Cardiac fibroblast (primary cell): ENCODE results near the gene BZW1.

Experiments used
- DNase-seq, 2 donors: peaks; one replicate each; pipeline versions ENCODE4 v3.0.0 to v3.0.0-alpha.2; 2010; ENCODE audit warnings: low read depth in 2 of 2
- H3K4me3 ChIP-seq, 2 donors: replicated peaks in 1 of 2; 1 replicate in 1 of 2; 2 replicates in 1 of 2; pipeline ENCODE4 v1.5.1; 2011; ENCODE audit warnings: low read depth in 2 of 2, low read length in 2 of 2, mild to moderate bottlenecking in 2 of 2, moderate library complexity in 1 of 2
- TF ChIP-seq, protein P1 (sequence below): IDR thresholded peaks from one replicate; pipeline ENCODE4 v1.5.1; 2011; ENCODE audit warnings: low read depth, mild to moderate bottlenecking, low read length, inconsistent platforms

The BZW1 gene

GRCh38 chr2:200845669-200846325 lies 34.1 kb downstream of the BZW1 start:
- no peak for DNase-seq
- no peak overlapping the region for H3K4me3 ChIP-seq
- TF ChIP-seq, protein P1, sequence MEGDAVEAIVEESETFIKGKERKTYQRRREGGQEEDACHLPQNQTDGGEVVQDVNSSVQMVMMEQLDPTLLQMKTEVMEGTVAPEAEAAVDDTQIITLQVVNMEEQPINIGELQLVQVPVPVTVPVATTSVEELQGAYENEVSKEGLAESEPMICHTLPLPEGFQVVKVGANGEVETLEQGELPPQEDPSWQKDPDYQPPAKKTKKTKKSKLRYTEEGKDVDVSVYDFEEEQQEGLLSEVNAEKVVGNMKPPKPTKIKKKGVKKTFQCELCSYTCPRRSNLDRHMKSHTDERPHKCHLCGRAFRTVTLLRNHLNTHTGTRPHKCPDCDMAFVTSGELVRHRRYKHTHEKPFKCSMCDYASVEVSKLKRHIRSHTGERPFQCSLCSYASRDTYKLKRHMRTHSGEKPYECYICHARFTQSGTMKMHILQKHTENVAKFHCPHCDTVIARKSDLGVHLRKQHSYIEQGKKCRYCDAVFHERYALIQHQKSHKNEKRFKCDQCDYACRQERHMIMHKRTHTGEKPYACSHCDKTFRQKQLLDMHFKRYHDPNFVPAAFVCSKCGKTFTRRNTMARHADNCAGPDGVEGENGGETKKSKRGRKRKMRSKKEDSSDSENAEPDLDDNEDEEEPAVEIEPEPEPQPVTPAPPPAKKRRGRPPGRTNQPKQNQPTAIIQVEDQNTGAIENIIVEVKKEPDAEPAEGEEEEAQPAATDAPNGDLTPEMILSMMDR = no peak

DNA sequence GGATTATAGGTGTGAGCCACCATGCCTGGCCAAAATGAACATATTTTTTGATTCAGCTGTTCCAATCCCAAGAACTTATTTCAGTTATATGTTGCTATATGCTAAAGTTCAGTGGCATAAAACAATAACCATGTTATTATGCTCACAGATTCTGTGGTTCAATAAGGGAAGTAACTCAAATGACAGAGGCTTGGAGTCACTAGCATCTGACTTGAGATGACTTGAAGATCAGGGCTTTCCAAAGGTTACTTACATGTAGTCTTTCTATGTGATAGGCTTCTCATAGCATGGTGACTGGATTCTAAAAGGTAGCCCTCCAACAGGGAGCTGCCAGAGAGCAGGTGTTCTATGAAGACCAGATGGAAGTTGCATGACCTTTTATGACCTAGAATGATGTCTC lies 35.6 kb downstream of the BZW1 start:
- H3K4me3 ChIP-seq = no peak overlapping the region
- no peak for DNase-seq
- TF ChIP-seq, protein P1 = no peak

DNA sequence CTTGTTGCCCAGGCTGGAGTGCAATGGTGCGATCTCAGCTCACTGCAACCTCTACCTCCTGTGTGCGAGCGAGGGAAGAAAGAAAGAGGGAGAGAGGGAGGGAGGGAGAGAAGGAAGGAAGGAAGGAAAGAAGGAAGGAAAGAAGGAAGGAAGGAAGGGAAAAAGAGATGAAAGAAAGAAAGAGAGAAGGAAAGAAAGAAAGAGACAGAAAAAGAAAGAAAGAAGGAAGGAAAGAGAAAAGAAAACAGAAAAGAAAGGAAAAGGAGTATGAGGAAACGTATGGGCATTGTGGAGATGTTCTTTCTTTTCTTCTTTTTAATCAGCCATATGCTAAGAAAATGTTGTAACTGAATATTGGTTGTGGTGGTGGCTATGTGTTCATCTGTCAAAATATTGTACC lies 36.2 kb downstream of the BZW1 start:
- TF ChIP-seq, protein P1 = no peak
- no peak for DNase-seq
- H3K4me3 ChIP-seq = no peak overlapping the region

DNA sequence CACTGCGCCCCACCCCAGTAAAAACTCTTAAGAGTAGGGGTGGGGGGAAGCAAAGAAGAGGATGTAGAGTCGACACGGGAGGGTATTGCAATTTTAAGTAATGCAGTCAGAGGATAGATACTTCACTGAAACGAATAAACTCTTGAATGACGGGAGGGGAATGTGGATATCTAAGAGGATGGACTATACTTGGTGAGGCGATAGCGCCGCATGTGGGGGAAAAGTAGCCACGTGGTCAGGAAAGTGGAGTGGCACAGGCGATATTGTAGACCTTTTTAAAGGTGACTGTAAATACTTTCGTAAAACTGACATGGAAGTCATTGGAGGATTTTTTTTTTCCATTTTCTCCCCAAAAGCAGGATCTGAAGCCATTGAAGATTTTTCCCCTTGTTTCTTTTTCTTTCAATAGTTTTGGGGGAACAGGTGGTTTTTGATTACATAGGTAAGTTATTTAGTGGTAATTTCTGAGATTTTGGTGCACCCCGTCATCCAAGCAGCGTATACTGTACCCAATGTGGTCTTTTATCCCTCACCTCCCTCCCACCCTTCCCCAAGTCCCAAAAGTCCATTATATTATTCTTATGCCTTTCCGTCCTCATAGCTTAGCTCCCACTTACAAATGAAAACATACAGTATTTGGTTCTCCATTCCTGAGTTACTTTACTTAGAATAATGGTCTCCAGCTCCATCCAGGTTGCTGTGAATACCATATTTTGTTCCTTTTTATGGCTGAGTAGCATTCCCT lies 39.0 kb downstream of the BZW1 start:
- DNase-seq = no peak

DNA sequence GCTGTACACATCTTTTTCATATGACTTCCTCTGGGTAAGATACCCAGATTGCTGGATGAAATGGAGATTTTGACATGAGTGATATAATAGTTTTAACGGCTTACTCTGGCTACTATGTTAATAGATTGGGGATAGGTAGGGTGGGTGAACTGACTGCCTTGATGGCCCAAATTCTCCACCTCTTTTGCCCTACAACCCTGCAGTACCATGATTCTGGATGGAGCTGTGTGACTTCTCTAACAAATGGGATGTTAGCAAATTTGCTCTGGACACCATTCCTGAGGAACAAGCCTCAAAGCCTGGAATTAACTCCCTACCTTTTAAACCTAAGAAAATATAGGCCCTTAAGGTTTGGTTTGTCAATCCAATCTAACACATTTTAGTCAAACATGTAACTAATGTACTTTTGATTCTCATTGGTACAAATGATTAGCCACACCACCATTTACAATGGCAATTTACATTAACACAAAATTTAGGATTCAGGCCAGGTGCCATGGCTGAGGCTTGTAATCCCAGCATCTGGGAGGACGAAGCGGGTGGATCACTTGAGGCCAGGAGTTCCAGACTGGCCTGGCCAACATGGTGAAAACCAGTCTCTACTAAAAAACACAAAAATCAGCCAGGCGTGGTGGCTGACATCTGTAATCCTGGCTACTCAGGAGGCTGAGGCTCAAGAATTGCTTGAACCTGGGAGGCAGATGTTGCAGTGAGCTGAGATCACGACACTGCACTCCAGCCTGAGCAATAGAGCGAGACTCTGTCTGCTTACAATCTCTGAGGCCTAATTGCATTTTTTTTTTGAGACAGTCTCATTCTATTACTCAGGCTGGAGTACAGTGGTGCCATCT lies 39.9 kb downstream of the BZW1 start:
- H3K4me3 ChIP-seq = no peak overlapping the region
- DNase-seq = no peak
- TF ChIP-seq, protein P1 = no peak

More for the DNA sequence above, 39.0 kb downstream of the BZW1 start:
- H3K4me3 ChIP-seq = no peak overlapping the region
- TF ChIP-seq, protein P1 = no peak

DNA sequence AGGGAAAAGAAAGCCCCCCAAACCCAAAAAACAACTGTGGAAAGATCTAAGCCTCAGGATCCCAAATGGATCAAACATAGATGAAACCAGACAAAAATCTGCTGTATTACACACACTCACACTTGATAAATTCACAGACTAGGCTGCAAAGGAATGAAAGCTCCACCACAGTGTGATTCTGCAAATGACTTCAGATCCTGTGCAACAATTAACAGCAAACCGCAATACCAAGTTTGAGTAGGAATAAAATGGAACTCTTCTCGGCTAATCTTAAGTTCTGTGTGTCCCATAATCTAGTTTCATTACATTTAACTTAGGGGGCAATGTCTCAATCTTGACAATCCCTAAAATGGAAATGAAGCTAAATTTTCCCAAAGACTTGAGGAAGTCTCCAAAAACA lies 40.9 kb downstream of the BZW1 start:
- TF ChIP-seq, protein P1 = no peak
- DNase-seq = no peak
- H3K4me3 ChIP-seq = no peak overlapping the region
